Measurements from ENCODE around the gene CHMP6. TPM values are rescaled to one million over a fixed set of nuclear protein-coding genes. Genes with fewer than 3 reads are reported as not detected.

The CHMP6 gene
- total RNA-seq, 1 experiment from 2014 or later = 15.0 TPM

DNA sequence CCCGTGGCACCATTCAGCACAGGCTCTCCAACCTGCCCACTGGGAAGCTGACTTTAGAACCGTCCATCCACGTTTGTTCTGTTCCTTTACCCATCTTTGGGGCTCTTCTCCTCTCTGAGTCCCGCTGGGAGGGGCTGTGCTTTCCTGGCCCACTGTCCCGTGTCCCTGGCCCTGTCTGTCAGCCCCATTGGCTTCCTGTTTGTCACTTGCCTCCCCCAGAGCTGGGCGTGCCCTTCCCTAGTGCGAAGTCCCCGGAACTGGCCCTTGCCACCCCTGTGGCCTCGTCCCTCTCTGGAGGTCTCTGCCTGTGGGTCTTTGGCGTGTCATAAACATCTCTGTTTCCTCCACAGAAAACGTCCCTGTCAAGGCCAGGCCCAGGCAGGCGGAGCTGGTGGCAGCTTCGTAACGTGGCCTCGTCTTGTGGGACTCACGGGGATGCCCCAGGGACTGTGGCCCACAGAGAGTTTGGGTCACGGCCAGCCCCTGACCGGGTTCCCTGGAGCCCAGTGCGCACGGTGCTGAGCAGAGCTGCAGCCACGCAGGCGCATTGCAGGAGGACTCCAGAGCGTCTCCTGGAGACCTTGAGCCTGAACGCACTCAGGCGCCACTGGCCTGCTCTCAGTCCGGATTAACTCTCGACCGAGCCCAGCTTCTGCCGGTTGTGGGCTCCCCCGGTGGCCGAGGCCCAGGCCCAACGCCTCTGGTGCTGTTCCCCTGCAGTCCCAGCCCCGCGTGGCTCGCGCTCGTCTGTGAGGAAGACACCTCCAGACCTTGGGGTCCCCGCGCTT, 7.3 kb downstream of the CHMP6 start:
- H3K4me3 Mint-ChIP-seq = no peak overlapping the region
- H3K27me3 Mint-ChIP-seq (ENCODE audit: low read depth) = peaks cover 21% of the 10 kb centered on the region
- ATAC-seq (no peak), DNase-seq (ENCODE audit: low spot score) (no peak)
- CTCF ChIA-PET = no interaction called here
- H3K9me3 Mint-ChIP-seq = no peaks in the 10 kb centered on the region
- no peak for TF ChIP-seq ZNF512 (CRISPR knock-in tag; IDR thresholded peaks at IDR 0.05; ENCODE audit: borderline replicate concordance)
- TF ChIP-seq, protein P1, sequence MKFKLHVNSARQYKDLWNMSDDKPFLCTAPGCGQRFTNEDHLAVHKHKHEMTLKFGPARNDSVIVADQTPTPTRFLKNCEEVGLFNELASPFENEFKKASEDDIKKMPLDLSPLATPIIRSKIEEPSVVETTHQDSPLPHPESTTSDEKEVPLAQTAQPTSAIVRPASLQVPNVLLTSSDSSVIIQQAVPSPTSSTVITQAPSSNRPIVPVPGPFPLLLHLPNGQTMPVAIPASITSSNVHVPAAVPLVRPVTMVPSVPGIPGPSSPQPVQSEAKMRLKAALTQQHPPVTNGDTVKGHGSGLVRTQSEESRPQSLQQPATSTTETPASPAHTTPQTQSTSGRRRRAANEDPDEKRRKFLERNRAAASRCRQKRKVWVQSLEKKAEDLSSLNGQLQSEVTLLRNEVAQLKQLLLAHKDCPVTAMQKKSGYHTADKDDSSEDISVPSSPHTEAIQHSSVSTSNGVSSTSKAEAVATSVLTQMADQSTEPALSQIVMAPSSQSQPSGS (CRISPR knock-in tag; IDR thresholded peaks at IDR 0.05; ENCODE audit: borderline replicate concordance, low read depth) = no peak
- TF ChIP-seq EMX1 (CRISPR knock-in tag; IDR thresholded peaks at IDR 0.05) = no peak
- TF ChIP-seq SP1 (CRISPR knock-in tag; conservative IDR thresholded peaks at IDR 0.05) = no peak
- TF ChIP-seq, protein P2, sequence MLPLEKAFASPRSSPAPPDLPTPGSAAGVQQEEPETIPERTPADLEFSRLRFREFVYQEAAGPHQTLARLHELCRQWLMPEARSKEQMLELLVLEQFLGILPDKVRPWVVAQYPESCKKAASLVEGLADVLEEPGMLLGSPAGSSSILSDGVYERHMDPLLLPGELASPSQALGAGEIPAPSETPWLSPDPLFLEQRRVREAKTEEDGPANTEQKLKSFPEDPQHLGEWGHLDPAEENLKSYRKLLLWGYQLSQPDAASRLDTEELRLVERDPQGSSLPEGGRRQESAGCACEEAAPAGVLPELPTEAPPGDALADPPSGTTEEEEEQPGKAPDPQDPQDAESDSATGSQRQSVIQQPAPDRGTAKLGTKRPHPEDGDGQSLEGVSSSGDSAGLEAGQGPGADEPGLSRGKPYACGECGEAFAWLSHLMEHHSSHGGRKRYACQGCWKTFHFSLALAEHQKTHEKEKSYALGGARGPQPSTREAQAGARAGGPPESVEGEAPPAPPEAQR (CRISPR knock-in tag; IDR thresholded peaks at IDR 0.05) = no peak
- TF ChIP-seq KAT7 (CRISPR knock-in tag; IDR thresholded peaks at IDR 0.05; ENCODE audit: borderline replicate concordance) = no peak
- no peak for TF ChIP-seq CDX4 (CRISPR knock-in tag; IDR thresholded peaks at IDR 0.05; ENCODE audit: borderline replicate concordance)
- no peak for TF ChIP-seq ATF3 (CRISPR knock-in tag; conservative IDR thresholded peaks at IDR 0.05)
- TF ChIP-seq, protein P3, sequence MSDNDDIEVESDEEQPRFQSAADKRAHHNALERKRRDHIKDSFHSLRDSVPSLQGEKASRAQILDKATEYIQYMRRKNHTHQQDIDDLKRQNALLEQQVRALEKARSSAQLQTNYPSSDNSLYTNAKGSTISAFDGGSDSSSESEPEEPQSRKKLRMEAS (CRISPR knock-in tag; IDR thresholded peaks at IDR 0.05) = no peak
- TF ChIP-seq, protein P4, sequence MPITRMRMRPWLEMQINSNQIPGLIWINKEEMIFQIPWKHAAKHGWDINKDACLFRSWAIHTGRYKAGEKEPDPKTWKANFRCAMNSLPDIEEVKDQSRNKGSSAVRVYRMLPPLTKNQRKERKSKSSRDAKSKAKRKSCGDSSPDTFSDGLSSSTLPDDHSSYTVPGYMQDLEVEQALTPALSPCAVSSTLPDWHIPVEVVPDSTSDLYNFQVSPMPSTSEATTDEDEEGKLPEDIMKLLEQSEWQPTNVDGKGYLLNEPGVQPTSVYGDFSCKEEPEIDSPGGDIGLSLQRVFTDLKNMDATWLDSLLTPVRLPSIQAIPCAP (CRISPR knock-in tag; IDR thresholded peaks at IDR 0.05) = no peak
- TF ChIP-seq ZBTB43 (CRISPR knock-in tag; IDR thresholded peaks at IDR 0.05) = no peak
- TF ChIP-seq ATF6 (CRISPR knock-in tag; IDR thresholded peaks at IDR 0.05) = no peak
- no peak for TF ChIP-seq NR2C2 (CRISPR knock-in tag; IDR thresholded peaks at IDR 0.05)
- TF ChIP-seq CREB1 (CRISPR knock-in tag; IDR thresholded peaks at IDR 0.05) = no peak
- no peak overlapping the region for H3K27ac Mint-ChIP-seq
- POLR2A ChIA-PET = no interaction called here
- H3K4me1 Mint-ChIP-seq = no peaks in the 10 kb centered on the region; the same call in 1 of the 2 replicates
- H3K36me3 Mint-ChIP-seq = no peaks in the 10 kb centered on the region; the same call in 1 of the 2 replicates

Data from WTC11 (cell line).